SU-DHL-6 (cell line): ENCODE data around the gene ARSB.
"Not testable (repeated sequence)": the region's sequence is repeated elsewhere in the genome, so short reads cannot be mapped to it uniquely, and the experiment has no call there.

ENCODE experiments used
- H2AFZ ChIP-seq: fragments of 200-600 bp; sonication (generic); 2 replicates; pipeline ENCODE4 v1.6.1; 2014; ENCODE audit warnings: low read depth, mild to moderate bottlenecking, moderate library complexity, mixed read lengths, antibody characterized with exemption, low read length; ENCODE audit not compliant: severe bottlenecking
- H3F3A ChIP-seq: fragments of 200-600 bp; shearing (Covaris generic); 2 replicates; pipeline ENCODE4 v1.6.0; 2016; ENCODE audit warnings: antibody characterized with exemption, mild to moderate bottlenecking; ENCODE audit not compliant: insufficient read depth
- H3K27ac ChIP-seq: fragments of 200-600 bp; sonication (generic); 2 replicates; pipeline ENCODE4 v1.5.1; 2016; ENCODE audit warnings: low read depth, mild to moderate bottlenecking, low read length, moderate library complexity, mixed read lengths
- H3K27me3 ChIP-seq: fragments of 200-600 bp; sonication (generic), shearing (Covaris generic); 2 replicates; pipeline ENCODE4 v1.6.0; 2014; ENCODE audit warnings: mild to moderate bottlenecking, low read length
- H3K36me3 ChIP-seq: fragments of 200-600 bp; sonication (generic); 2 replicates; pipeline ENCODE4 v1.6.1; 2014; ENCODE audit warnings: mild to moderate bottlenecking, low read length, mixed read lengths
- H3K4me2 ChIP-seq: fragments of 300-600, 200-600 bp; shearing (Covaris generic), sonication (generic); 2 replicates; pipeline ENCODE4 v1.6.0; 2014; ENCODE audit warnings: low read length, low read depth, mild to moderate bottlenecking; ENCODE audit not compliant: poor library complexity, severe bottlenecking
- H3K4me3 ChIP-seq: fragments of 200-600 bp; sonication (generic); 2 replicates; pipeline ENCODE4 v1.5.1; 2014; ENCODE audit warnings: antibody characterized with exemption, low read length, mild to moderate bottlenecking, mixed read lengths; ENCODE audit not compliant: insufficient read depth, poor library complexity, severe bottlenecking
- H3K79me2 ChIP-seq: fragments of 200-600 bp; sonication (generic); 2 replicates; pipeline ENCODE4 v1.6.1; 2014; ENCODE audit warnings: mild to moderate bottlenecking, low read length, moderate library complexity; ENCODE audit not compliant: insufficient read depth
- H3K9ac ChIP-seq: fragments of 200-600 bp; sonication (generic); 2 replicates; pipeline ENCODE4 v1.7.0; 2014; ENCODE audit warnings: mild to moderate bottlenecking, low read length
- H3K9me2 ChIP-seq: fragments of 200-600 bp; sonication (generic); replicated peaks from 2 replicates; pipeline ENCODE4 v1.6.1; 2014; ENCODE audit warnings: low read length; ENCODE audit not compliant: insufficient read depth
- H3K9me3 ChIP-seq: fragments of 200-600 bp; sonication (generic); 2 replicates; pipeline ENCODE4 v1.6.1; 2014; ENCODE audit warnings: low read length, mixed read lengths; ENCODE audit not compliant: insufficient read depth
- H4K20me1 ChIP-seq: fragments of 200-600 bp; sonication (generic); 2 replicates; pipeline ENCODE4 v1.6.1; 2014; ENCODE audit warnings: low read depth, mild to moderate bottlenecking, antibody characterized with exemption, low read length, moderate library complexity, mixed read lengths
- EZH2phosphoT487 ChIP-seq: fragments of 200-600 bp; sonication (generic), shearing (Covaris generic); conservative IDR thresholded peaks from 2 replicates; pipeline ENCODE4 v1.6.1; 2018; ENCODE audit warnings: mild to moderate bottlenecking, antibody characterized with exemption, low read length, moderate library complexity, mixed read lengths
- TF ChIP-seq, protein P1 (sequence below): fragments of 200-600 bp; sonication (generic); IDR thresholded peaks from one replicate; pipeline ENCODE4 v1.5.1; 2017; ENCODE audit warnings: antibody characterized with exemption, mild to moderate bottlenecking, low read length, moderate library complexity; ENCODE audit not compliant: insufficient read depth, poor library complexity, severe bottlenecking

Gene ARSB

DNA sequence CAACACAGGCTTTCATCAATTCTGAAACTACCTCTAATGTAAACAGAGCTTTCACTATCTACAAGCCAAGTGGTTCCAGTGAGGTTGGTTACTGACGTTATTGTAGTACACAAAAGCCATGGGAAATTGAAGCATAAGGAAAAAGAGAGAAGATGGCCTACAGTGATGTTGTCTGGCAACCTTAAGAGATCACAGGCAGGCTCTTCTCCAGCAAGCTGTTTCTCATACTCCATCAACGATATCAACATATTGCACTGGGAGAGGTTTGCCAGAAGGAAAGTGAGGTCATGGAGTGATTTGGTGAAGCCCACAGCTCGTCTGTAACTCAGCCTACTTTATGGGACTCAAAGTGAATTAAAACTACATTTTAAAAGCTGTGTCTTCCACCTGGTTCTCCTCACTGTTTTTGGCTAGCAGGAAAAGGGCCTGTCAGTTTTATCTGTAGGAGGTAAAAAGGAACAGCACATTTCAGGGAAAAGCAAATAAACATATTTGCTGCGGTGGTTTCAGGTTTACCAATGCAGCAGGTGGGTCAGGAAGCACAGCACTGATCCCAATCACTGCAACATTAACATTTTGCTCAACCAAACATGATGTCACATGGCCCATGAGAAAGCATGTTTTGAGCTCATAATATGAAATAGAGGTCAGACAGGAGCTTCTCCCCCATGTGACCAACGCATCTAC, 72.9 kb downstream of the ARSB start:
- no peaks in the 10 kb centered on the region for H3K9me3 ChIP-seq

DNA sequence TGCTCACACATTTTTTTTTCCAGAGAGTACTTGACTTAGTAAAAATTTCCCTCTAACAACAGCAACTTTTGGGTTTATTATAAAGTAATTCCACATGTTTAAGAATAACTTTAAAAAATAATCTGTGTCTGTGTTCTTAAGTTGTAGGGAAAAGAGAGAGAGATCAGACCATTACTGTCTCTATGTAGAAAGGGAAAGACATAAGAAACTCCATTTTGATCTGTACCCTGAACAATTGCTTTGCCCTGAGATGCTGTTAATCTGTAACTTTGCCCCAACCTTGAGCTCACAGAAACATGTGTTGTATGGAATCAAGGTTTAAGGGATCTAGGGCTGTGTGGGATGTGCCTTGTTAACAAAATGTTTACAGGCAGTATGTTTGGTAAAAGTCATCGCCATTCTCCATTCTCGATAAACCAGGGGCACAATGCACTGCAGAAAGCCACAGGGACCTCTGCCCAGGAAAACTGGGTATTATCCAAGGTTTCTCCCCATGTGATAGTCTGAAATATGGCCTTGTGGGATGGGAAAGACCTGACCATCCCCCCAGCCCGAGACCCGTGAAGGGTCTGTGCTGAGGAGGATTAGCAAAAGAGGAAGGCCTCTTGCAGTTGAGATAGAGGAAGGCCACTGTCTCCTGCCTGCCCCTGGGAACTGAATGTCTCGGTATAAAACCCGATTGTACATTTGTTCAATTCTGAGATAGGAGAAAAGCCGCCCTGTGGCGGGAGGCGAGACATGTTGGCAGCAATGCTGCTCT, 75.7 kb downstream of the ARSB start:
- not testable (repeated sequence) for H3K9me3 ChIP-seq, H3K36me3 ChIP-seq, H3K9me2 ChIP-seq, H3K79me2 ChIP-seq, H3K9ac ChIP-seq, H3K27ac ChIP-seq, H2AFZ ChIP-seq, H3F3A ChIP-seq, H4K20me1 ChIP-seq, H3K4me3 ChIP-seq, H3K27me3 ChIP-seq, H3K4me2 ChIP-seq

More for the DNA sequence above, 72.9 kb downstream of the ARSB start:
- Histone ChIP-seq H3K4me2 (no peak overlapping the region), H4K20me1 (no peaks in the 10 kb centered on the region), H3F3A (no peaks in the 10 kb centered on the region), H3K36me3 (no peaks in the 10 kb centered on the region), H3K4me3 (no peak overlapping the region), H3K27ac (no peak overlapping the region), H3K9ac (no peak overlapping the region), H3K9me2 (no peaks in the 10 kb centered on the region), H2AFZ (no peak overlapping the region), H3K27me3 (no peaks in the 10 kb centered on the region), H3K79me2 (no peaks in the 10 kb centered on the region)
- no peak for TF ChIP-seq EZH2phosphoT487
- TF ChIP-seq, protein P1, sequence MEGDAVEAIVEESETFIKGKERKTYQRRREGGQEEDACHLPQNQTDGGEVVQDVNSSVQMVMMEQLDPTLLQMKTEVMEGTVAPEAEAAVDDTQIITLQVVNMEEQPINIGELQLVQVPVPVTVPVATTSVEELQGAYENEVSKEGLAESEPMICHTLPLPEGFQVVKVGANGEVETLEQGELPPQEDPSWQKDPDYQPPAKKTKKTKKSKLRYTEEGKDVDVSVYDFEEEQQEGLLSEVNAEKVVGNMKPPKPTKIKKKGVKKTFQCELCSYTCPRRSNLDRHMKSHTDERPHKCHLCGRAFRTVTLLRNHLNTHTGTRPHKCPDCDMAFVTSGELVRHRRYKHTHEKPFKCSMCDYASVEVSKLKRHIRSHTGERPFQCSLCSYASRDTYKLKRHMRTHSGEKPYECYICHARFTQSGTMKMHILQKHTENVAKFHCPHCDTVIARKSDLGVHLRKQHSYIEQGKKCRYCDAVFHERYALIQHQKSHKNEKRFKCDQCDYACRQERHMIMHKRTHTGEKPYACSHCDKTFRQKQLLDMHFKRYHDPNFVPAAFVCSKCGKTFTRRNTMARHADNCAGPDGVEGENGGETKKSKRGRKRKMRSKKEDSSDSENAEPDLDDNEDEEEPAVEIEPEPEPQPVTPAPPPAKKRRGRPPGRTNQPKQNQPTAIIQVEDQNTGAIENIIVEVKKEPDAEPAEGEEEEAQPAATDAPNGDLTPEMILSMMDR, result no peak

DNA sequence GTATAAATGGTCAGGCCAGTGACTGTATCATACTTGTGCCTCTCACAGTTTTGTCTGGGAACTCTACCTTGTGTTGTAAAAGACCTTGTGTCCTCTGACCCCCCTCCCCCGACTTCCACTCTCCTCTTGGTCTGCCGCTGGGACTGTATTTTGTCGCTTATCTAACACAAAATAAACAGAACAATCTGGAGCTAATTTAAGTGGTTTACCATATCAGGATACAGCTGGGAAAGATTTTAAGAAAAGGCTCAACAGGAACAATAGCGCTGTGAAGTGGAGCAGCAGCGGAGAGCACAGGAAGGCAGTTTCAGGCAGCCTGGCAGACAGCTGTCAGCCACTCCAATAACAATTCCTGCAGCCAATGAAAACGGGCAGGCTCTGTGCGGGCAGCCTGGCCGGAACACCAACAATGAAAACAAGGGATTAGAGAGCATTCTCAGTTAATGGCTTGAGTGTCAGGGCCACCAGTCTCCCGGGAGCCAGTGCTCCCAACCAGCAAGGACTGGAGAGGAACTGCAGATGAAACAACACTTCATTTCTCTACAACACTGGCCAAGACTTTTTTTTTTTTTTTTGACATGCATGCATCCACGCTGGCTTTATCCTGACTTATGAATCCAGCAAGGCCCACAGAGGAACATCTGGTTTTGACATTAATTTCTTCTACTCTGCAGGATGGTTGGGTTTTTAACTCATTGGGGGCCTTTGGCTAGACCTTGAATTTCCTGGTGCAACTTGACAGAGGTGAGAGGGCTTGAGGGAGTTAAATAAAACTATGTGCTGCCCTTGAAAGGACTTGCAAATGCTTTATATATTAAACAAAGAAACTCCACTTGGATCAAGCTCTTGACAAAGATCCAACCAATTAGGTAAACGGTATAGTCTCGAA, 76.7 kb downstream of the ARSB start:
- H3K27me3 ChIP-seq, result no peaks in the 10 kb centered on the region
- H2AFZ ChIP-seq, result no peak overlapping the region
- no peak overlapping the region for H3K9ac ChIP-seq
- TF ChIP-seq, protein P1, result no peak
- no peak for TF ChIP-seq EZH2phosphoT487
- no peaks in the 10 kb centered on the region for H4K20me1 ChIP-seq
- no peaks in the 10 kb centered on the region for H3K9me2 ChIP-seq
- no peaks in the 10 kb centered on the region for H3K9me3 ChIP-seq
- H3K4me2 ChIP-seq, result no peak overlapping the region
- H3K4me3 ChIP-seq, result no peak overlapping the region
- no peaks in the 10 kb centered on the region for H3F3A ChIP-seq
- H3K79me2 ChIP-seq, result no peaks in the 10 kb centered on the region
- no peak overlapping the region for H3K27ac ChIP-seq
- no peaks in the 10 kb centered on the region for H3K36me3 ChIP-seq
